ENCODE measurements around the gene KCNG2.

KCNG2 gene

DNA sequence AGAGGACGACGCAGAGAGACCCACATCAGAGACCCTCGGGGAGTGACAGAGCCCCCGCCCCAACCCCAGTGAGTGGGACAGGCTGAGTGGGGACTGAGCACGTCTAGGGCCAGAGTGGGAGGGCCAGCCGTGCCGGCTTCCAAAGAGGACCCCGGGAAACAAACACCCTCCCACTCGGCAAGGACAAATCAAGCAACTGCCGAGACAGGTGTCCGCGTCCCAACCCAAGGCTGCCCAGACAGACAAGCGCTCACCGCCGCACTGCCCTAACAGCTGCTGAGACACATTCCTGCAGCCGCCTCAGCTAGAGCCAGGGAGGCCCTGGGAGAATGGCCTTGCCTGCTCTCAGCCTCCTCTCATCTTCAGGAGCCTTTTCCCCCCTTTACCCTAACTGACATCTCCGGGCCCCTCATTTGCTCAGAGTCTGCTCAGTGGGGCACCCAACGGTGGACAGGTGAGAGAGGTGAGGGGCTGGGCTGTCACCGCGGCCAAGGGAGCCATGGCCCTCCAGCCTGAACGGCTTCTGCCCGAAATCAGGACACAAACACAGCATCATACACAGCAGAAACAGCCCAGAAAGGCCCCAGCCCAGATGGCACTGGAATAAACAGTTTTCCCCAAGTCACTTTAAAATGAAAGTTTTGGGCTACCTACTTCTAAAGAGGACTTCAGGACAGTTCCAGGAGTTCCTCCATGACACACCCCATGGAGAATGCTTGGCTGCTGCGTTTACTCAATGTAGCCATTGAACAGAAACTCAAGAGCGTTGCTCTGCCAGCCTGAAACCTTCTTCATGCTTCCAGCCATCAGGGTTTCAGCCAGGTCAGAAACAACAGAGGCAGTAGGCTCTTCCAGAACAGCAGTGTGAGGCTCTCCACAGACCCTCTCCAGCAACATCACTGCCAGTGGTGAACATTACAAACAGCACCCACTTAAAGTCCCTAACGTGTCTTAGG, 130.1 kb downstream of the KCNG2 start:
- Histone ChIP-seq H3K9me3 (ENCODE audit: control insufficient read depth, insufficient read depth, low read length) (no peaks in the 10 kb centered on the region), H3K27me3 (ENCODE audit: control insufficient read depth, insufficient read depth, low read length) (no peaks in the 10 kb centered on the region), H3K9ac (ENCODE audit: low read depth, low read length) (no peak overlapping the region), H3K36me3 (ENCODE audit: control insufficient read depth, insufficient read depth, low read length) (peaks cover 3% of the 10 kb centered on the region), H3K4me3 (ENCODE audit: low read depth, low read length) (no peak overlapping the region), H3K4me1 (ENCODE audit: control insufficient read depth, insufficient read depth, low read length) (no peaks in the 10 kb centered on the region)

DNA sequence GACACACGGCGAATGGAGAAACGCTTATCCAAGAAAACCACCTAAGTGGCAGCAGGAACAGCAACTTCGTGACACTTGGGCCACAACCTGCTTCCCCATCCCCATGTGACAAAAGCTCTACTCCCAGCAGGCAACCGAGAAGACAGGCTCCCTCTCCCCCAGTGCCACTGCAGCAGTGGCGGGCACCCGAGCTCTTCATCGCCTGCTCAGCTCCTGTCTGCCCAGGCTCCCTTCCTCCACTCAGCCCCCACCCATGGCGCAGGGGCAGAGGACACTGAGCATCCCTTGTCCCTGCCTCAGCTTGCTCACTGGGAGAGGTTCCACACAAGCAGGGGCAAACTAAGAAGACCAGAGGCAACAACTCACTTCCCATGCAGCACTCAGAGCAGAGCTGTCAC, 130.8 kb downstream of the KCNG2 start:
- Histone ChIP-seq H3K9me3 (ENCODE audit: control insufficient read depth, insufficient read depth, low read length) (no peaks in the 10 kb centered on the region), H3K4me1 (ENCODE audit: control insufficient read depth, insufficient read depth, low read length) (no peaks in the 10 kb centered on the region), H3K27me3 (ENCODE audit: control insufficient read depth, insufficient read depth, low read length) (no peaks in the 10 kb centered on the region), H3K9ac (ENCODE audit: low read depth, low read length) (no peak overlapping the region), H3K36me3 (ENCODE audit: control insufficient read depth, insufficient read depth, low read length) (peaks cover 3% of the 10 kb centered on the region), H3K4me3 (ENCODE audit: low read depth, low read length) (no peak overlapping the region)

DNA sequence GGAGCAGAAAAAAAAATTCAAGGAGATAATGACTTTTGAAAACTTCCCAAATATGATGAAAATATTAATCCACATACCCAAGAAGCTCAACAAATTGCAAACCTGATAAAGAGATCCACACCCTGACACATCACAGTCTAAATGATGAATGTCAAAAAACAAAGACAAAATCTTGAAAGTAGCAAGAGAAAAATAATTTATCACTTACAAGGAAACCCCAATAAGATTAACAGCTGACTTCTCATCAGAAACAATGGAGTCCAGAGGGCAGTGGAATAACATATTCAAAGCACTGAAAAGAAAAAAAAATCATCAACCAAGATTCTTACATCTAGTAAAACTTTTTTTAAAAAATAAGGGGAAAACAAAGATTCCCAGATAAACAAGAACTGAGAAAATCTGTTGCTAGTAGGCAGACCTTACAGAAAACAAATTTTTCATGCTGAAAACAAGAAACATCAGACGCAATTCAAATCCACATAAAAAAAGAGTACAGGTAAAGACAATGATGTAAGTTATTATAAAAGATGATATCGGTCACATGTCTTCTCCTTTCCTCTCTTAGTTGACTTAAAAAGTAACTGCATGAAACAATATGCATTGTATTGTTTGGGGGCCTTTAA, 132.4 kb downstream of the KCNG2 start:
- Histone ChIP-seq H3K9me3 (ENCODE audit: control insufficient read depth, insufficient read depth, low read length) (no peaks in the 10 kb centered on the region), H3K27me3 (ENCODE audit: control insufficient read depth, insufficient read depth, low read length) (no peaks in the 10 kb centered on the region), H3K36me3 (ENCODE audit: control insufficient read depth, insufficient read depth, low read length) (no peaks in the 10 kb centered on the region), H3K4me3 (ENCODE audit: low read depth, low read length) (no peak overlapping the region), H3K9ac (ENCODE audit: low read depth, low read length) (no peak overlapping the region), H3K4me1 (ENCODE audit: control insufficient read depth, insufficient read depth, low read length) (no peaks in the 10 kb centered on the region)

DNA sequence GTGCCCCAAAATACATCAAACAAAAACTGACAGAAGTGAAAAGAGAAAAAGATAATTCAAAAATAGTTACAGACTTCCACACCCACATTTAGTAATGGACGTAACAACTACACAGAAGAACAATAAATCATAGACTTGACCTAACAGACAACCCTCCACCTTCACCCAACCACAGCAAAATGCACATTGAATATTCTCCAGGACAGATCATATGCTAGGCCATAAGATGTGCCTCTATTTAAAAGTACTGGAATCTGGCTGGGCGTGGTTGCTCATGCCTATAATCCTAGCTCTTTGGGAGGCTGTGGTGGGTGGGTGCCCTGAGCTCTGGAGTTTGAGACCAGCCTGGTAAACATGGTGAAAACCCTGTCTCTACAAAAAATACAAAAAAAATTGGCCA, 133.7 kb downstream of the KCNG2 start:
- Histone ChIP-seq H3K4me1 (ENCODE audit: control insufficient read depth, insufficient read depth, low read length) (no peaks in the 10 kb centered on the region), H3K9ac (ENCODE audit: low read depth, low read length) (no peak overlapping the region), H3K4me3 (ENCODE audit: low read depth, low read length) (no peak overlapping the region), H3K27me3 (ENCODE audit: control insufficient read depth, insufficient read depth, low read length) (no peaks in the 10 kb centered on the region), H3K9me3 (ENCODE audit: control insufficient read depth, insufficient read depth, low read length) (no peaks in the 10 kb centered on the region), H3K36me3 (ENCODE audit: control insufficient read depth, insufficient read depth, low read length) (no peaks in the 10 kb centered on the region)

DNA sequence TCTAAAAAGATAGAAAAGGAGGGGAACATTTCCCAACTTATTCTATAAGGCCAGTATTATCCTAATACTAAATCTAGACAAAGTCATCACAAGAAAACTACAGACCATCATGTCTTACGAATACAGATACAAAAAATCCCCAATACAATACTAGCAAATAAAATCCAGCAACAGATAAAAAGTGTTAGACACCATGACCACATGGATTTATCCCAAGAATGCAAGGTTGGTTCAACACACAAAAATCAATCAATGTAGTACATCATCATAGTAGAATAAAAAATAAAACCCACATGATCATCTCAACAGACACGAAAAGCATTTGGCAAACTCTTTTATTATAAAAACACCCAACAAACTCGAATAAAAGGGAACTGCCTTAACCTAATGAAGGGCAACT, 135.2 kb downstream of the KCNG2 start:
- Histone ChIP-seq H3K9me3 (ENCODE audit: control insufficient read depth, insufficient read depth, low read length) (no peaks in the 10 kb centered on the region), H3K36me3 (ENCODE audit: control insufficient read depth, insufficient read depth, low read length) (no peaks in the 10 kb centered on the region), H3K4me3 (ENCODE audit: low read depth, low read length) (no peak overlapping the region), H3K4me1 (ENCODE audit: control insufficient read depth, insufficient read depth, low read length) (no peaks in the 10 kb centered on the region), H3K9ac (ENCODE audit: low read depth, low read length) (no peak overlapping the region), H3K27me3 (ENCODE audit: control insufficient read depth, insufficient read depth, low read length) (no peaks in the 10 kb centered on the region)

DNA sequence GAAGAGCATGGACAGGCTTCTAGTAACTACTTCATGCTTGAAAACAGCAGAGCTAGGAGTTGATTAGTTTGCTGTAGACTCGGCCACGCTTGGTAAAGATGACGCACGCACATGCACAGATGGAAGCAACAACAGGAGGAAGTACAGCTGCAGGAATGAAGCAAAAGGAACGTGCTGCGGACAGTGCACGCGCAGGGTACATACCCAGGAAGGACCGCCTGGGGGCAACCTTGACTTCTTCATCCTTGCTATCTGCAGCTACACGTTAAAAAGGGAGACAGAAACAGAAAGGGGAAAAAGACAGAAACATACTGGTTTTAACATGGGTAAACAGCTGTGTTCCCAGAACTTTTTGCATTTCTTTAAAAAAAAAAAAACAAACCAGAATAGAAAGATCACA, 136.0 kb downstream of the KCNG2 start:
- H3K27me3 ChIP-seq (ENCODE audit: control insufficient read depth, insufficient read depth, low read length) = no peaks in the 10 kb centered on the region
- H3K9ac ChIP-seq (ENCODE audit: low read depth, low read length) = no peak overlapping the region
- no peak overlapping the region for H3K4me3 ChIP-seq (ENCODE audit: low read depth, low read length)
- no peaks in the 10 kb centered on the region for H3K4me1 ChIP-seq (ENCODE audit: control insufficient read depth, insufficient read depth, low read length)
- no peaks in the 10 kb centered on the region for H3K9me3 ChIP-seq (ENCODE audit: control insufficient read depth, insufficient read depth, low read length)
- no peaks in the 10 kb centered on the region for H3K36me3 ChIP-seq (ENCODE audit: control insufficient read depth, insufficient read depth, low read length)

DNA sequence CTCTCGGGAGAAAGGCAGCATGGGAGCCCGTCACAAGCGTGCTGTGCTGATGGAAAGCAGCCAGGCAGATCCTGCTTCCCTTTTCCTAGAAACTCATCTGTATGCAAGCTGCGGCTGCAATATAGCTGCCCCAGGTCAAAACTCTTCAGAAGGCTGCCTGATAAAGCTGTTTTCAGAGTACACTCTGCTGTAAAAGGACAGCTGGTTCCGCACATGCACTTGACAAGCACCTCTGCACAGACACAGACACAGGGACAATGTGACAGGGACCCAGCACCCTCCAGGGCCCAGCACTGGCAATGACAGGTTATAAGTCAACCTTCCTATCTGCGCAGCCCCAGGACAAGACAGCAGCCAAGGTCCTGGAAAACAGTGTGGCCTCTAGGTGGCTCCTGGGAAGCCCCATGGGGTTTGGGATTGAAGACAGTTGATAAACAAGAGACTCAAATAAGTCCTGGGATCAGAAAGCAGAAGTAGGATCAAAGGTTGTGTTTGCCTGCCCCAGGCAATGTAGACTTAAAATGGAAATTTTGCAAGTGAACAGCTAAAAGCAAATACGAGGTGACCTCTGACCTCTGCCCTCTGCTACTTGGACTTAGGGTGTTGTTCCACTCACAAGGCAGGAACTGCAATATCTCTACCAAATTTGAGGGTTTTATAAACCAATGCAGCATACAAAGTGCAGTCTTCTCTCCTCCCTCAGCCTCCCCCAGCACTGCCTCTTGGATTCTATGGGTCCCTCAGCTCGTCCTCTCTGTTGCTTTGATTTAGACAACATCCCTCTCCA, 136.8 kb downstream of the KCNG2 start:
- Histone ChIP-seq H3K4me1 (ENCODE audit: control insufficient read depth, insufficient read depth, low read length) (no peaks in the 10 kb centered on the region), H3K4me3 (ENCODE audit: low read depth, low read length) (no peak overlapping the region), H3K9ac (ENCODE audit: low read depth, low read length) (no peak overlapping the region), H3K27me3 (ENCODE audit: control insufficient read depth, insufficient read depth, low read length) (no peaks in the 10 kb centered on the region), H3K9me3 (ENCODE audit: control insufficient read depth, insufficient read depth, low read length) (no peaks in the 10 kb centered on the region), H3K36me3 (ENCODE audit: control insufficient read depth, insufficient read depth, low read length) (no peaks in the 10 kb centered on the region)

DNA sequence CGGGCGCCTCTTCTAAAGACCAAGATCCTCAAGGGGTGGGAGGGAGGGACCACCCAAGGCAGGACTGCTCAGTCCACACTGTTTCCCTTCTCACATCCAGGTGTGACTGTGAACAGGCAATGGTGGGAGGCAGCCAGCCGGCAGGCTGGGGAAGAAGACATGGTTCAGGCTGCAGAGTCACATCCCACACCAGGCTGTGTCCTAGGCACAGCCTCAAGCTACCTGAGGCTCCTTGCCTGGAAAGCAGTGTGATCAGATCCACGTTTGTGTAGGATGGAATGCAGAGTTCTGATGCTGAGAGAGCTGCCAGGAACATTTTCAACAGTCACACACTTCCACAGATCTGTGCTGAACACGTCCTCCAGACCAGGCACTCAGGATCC, 137.4 kb downstream of the KCNG2 start:
- Histone ChIP-seq H3K4me1 (ENCODE audit: control insufficient read depth, insufficient read depth, low read length) (no peaks in the 10 kb centered on the region), H3K9me3 (ENCODE audit: control insufficient read depth, insufficient read depth, low read length) (no peaks in the 10 kb centered on the region), H3K4me3 (ENCODE audit: low read depth, low read length) (no peak overlapping the region), H3K9ac (ENCODE audit: low read depth, low read length) (no peak overlapping the region), H3K27me3 (ENCODE audit: control insufficient read depth, insufficient read depth, low read length) (no peaks in the 10 kb centered on the region), H3K36me3 (ENCODE audit: control insufficient read depth, insufficient read depth, low read length) (no peaks in the 10 kb centered on the region)

DNA sequence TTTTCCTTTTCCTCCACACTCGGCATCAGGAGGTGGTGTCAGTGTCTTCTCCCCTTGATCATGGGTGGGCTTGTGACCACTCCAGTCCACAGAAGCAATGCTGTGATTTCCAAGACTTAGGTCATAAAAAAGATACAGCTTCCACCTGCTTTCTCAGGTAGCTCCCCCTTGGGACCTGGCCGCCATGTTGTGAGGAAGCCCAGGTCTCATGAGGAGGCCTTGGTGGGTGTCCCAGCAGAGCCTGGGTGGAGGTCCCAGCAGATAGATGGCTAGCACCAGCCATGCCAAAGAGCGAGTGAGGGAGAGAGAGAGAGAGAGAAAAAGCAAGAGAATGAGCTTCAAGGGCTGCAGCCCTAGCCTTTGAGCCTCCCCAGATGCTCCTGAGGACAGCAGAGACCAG, 137.8 kb downstream of the KCNG2 start:
- Histone ChIP-seq H3K36me3 (ENCODE audit: control insufficient read depth, insufficient read depth, low read length) (no peaks in the 10 kb centered on the region), H3K4me1 (ENCODE audit: control insufficient read depth, insufficient read depth, low read length) (no peaks in the 10 kb centered on the region), H3K4me3 (ENCODE audit: low read depth, low read length) (no peak overlapping the region), H3K9me3 (ENCODE audit: control insufficient read depth, insufficient read depth, low read length) (no peaks in the 10 kb centered on the region), H3K9ac (ENCODE audit: low read depth, low read length) (no peak overlapping the region), H3K27me3 (ENCODE audit: control insufficient read depth, insufficient read depth, low read length) (no peaks in the 10 kb centered on the region)

DNA sequence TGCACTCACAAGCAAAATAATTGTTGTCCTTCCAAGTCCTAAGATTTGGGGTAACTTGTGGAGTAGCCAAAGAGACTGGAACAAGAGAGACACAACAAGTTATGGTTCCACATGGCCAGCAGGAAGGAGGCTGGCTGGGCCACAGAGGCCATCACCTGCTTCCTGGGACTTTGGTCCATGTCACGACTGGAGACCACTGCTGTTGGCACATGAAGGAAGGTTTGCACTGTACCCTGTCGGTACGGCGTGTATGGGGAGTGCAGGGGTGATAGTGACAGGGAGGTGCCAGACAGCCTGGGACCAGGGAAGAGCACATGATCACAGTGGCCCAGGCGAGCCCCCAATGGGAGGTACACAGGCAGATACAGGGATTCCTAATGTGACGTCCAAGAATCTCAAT, 138.2 kb downstream of the KCNG2 start:
- Histone ChIP-seq H3K9me3 (ENCODE audit: control insufficient read depth, insufficient read depth, low read length) (no peaks in the 10 kb centered on the region), H3K4me3 (ENCODE audit: low read depth, low read length) (no peak overlapping the region), H3K36me3 (ENCODE audit: control insufficient read depth, insufficient read depth, low read length) (no peaks in the 10 kb centered on the region), H3K9ac (ENCODE audit: low read depth, low read length) (no peak overlapping the region), H3K4me1 (ENCODE audit: control insufficient read depth, insufficient read depth, low read length) (no peaks in the 10 kb centered on the region), H3K27me3 (ENCODE audit: control insufficient read depth, insufficient read depth, low read length) (no peaks in the 10 kb centered on the region)

DNA sequence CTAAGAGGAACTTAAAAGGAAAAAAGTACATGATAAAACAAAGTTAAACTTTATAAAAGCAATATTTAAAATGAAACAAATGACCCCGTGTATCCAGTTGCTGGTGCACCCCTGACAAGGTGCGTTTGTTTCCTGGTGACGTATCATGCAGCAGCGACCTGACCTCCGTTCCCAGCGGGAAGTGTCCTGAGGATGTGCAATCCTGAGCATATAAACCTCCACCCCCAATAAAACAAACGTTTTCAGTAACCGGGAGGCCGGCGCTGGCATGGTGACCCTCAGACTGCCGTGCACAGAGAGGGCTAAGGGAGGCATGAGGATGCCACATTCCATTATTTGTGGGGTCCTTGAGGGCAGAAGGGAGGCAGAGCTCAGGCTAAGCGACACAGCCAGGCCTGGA, 138.9 kb downstream of the KCNG2 start:
- no peak overlapping the region for H3K4me3 ChIP-seq (ENCODE audit: low read depth, low read length)
- no peak overlapping the region for H3K9ac ChIP-seq (ENCODE audit: low read depth, low read length)
- no peaks in the 10 kb centered on the region for H3K27me3 ChIP-seq (ENCODE audit: control insufficient read depth, insufficient read depth, low read length)
- H3K9me3 ChIP-seq (ENCODE audit: control insufficient read depth, insufficient read depth, low read length) = no peaks in the 10 kb centered on the region
- H3K4me1 ChIP-seq (ENCODE audit: control insufficient read depth, insufficient read depth, low read length) = no peaks in the 10 kb centered on the region
- H3K36me3 ChIP-seq (ENCODE audit: control insufficient read depth, insufficient read depth, low read length) = no peaks in the 10 kb centered on the region
